DMS 273 (cell line): ENCODE data around the gene TADA2B.

Experiments
- DNase-seq: peaks from one replicate; lab custom pipeline; 2025; ENCODE audit not compliant: unreplicated experiment; lab: John Stamatoyannopoulos, UW

Gene TADA2B

DNA sequence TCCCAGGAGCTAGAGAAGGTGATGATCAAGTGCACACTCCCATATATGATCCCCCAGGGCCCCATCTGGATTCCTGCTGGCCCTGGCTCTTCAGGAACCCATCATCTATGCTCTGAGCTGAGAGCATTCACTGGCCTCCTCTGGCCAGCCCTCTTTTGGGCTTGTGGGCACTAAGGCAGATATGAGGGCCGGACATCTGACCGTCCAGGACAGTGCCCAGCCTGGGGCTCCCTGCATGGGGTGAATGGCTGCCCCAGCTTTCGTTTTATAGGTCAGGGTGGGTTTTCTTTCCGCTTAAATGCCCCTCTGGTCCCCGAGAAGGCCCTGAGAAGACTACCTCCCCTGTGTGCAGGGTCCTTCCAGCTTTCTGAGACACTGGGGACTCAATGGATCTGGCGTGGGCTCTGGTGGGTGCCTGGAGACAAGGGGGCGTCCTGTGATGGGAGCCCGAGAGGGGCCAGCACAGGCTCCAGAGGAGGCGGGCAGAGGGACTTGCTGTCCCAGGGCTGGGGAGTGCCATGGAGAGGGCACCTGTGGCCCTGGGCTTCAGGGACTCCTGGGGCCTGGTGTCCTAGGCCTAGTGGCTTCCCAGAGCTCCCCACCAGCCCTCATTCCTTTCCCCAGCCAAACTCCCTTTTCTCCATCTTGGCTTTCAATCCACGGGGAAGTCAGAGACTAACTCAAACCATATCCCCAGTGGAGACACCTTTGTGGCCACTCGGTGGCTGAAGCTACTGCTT is 64.2 kb downstream of the TADA2B start:
- DNase-seq: no peak
